Astrocyte (in vitro differentiated cells and primary cell): ENCODE data around the gene IRS1. TPM values are rescaled to one million over a fixed set of nuclear protein-coding genes. Genes with fewer than 3 reads are reported as not detected.

Experiments used
- DNase-seq: peaks from one replicate; pipeline ENCODE4 v3.0.0-alpha.2; 2010; ENCODE audit warnings: low read depth
- FAIRE-seq: peaks from 2 replicates; lab custom pipeline; 2011; peaks lifted over from hg19 to GRCh38; lab: Jason Lieb, UNC
- H2AFZ ChIP-seq: 2 replicates; pipeline ENCODE4 v1.6.0; 2012; ENCODE audit warnings: low read depth, low read length, inconsistent platforms
- H3K27ac ChIP-seq: 2 replicates; pipeline ENCODE4 v1.5.1; 2011; ENCODE audit warnings: low read depth, low read length, inconsistent platforms
- H3K27me3 ChIP-seq: 2 replicates; pipeline ENCODE4 v1.6.0; 2011; ENCODE audit warnings: low read length, inconsistent platforms; ENCODE audit not compliant: insufficient read depth
- H3K36me3 ChIP-seq: 2 replicates; pipeline ENCODE4 v1.5.1; 2011; ENCODE audit warnings: low read length, inconsistent platforms; ENCODE audit not compliant: insufficient read depth
- H3K4me1 ChIP-seq: 2 replicates; pipeline ENCODE4 v1.5.1; 2011; ENCODE audit warnings: low read length, inconsistent platforms; ENCODE audit not compliant: insufficient read depth
- H3K4me2 ChIP-seq: 2 replicates; pipeline ENCODE4 v1.6.0; 2012; ENCODE audit warnings: low read length, inconsistent platforms
- H3K4me3 ChIP-seq: 2 replicates; pipeline ENCODE4 v1.5.1; 2011; ENCODE audit warnings: low read depth, mild to moderate bottlenecking, low read length, inconsistent platforms; ENCODE audit not compliant: insufficient read depth
- H3K79me2 ChIP-seq: 2 replicates; pipeline ENCODE4 v1.6.0; 2012; ENCODE audit warnings: mild to moderate bottlenecking, low read length, inconsistent platforms; ENCODE audit not compliant: insufficient read depth
- H3K9ac ChIP-seq: 2 replicates; pipeline ENCODE4 v1.6.0; 2012; ENCODE audit warnings: mild to moderate bottlenecking, low read length, inconsistent platforms
- H3K9me3 ChIP-seq: 2 replicates; pipeline ENCODE4 v1.5.1; 2012; ENCODE audit warnings: low read depth, mild to moderate bottlenecking, low read length, inconsistent platforms; ENCODE audit not compliant: insufficient read depth
- H4K20me1 ChIP-seq: 2 replicates; pipeline ENCODE4 v1.6.0; 2012; ENCODE audit warnings: low read length, inconsistent platforms; ENCODE audit not compliant: insufficient read depth
- H3K27ac Mint-ChIP-seq: one replicate; pipeline ENCODE4 v1.8.0; 2021; ENCODE audit warnings: mild to moderate bottlenecking, mixed read lengths; ENCODE audit not compliant: unreplicated experiment
- H3K27me3 Mint-ChIP-seq: one replicate; pipeline ENCODE4 v1.8.0; 2021; ENCODE audit warnings: low read depth, mixed read lengths; ENCODE audit not compliant: unreplicated experiment
- H3K36me3 Mint-ChIP-seq: one replicate; pipeline ENCODE4 v1.8.0; 2021; ENCODE audit warnings: low read depth, mixed read lengths; ENCODE audit not compliant: unreplicated experiment
- H3K4me1 Mint-ChIP-seq: one replicate; pipeline ENCODE4 v1.8.0; 2021; ENCODE audit warnings: low read depth, mixed read lengths; ENCODE audit not compliant: unreplicated experiment
- H3K4me3 Mint-ChIP-seq: one replicate; pipeline ENCODE4 v1.8.0; 2021; ENCODE audit warnings: mild to moderate bottlenecking, moderate library complexity, mixed read lengths; ENCODE audit not compliant: unreplicated experiment
- H3K9me3 Mint-ChIP-seq: one replicate; pipeline ENCODE4 v1.8.0; 2021; ENCODE audit warnings: mild to moderate bottlenecking, mixed read lengths; ENCODE audit not compliant: unreplicated experiment
- EZH2 ChIP-seq: IDR thresholded peaks from 2 replicates; pipeline ENCODE4 v1.6.1; 2012; ENCODE audit warnings: mild to moderate bottlenecking, low read length, inconsistent platforms; ENCODE audit not compliant: insufficient read depth
- total RNA-seq: library from RNA; stranded (reverse); gene quantifications from 2 replicates; pipeline ENCODE4 v1.2.1, GENCODE V29; 2021
- TF ChIP-seq, protein P1 (sequence below): IDR thresholded peaks from 2 replicates; pipeline ENCODE4 v1.5.1; 2011; ENCODE audit warnings: low read depth, mild to moderate bottlenecking, inconsistent platforms, low read length, moderate library complexity; ENCODE audit not compliant: insufficient read depth

IRS1 gene
- total RNA-seq, 1 donor from 2014 or later = 45.0 TPM

DNA sequence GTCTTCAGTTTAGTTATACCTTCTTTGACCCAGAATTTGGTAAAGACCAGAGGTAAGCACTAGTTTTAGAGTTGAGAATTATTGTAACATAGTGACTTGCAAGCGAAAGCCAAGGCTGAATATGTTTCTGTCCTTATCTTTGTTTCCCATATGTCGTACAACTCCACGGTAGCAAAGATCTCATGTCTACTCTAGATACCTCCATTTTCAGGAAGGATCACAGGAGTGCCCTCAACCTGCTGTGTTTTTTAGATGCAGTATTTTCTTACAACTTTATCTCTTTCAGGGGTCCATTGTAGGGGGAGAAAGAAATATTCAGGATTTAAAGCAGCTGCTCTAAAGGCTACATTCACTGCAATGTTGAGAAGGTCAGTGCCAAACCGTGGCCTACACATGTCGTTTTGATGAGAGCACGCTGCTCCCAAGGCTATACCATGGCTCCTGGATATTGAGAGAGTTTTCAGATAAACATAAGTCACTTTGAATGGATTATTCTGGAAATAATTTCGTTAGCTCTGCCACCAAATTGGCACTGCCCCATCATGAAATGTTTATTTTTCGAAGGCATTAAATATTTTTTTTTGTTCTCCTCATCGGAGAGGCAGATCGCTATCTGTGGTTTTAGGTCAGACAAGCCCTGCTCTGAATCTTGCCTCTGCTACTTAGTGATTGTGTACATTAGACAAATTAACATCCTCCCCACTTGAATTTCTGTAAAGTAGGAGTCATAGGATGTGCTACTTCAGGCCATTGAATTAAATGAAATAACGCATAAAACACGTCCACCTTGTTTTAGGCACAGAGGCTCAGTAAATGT, 38.4 kb upstream of the IRS1 start:
- H3K4me1 Mint-ChIP-seq = peaks cover 15% of the 10 kb centered on the region
- FAIRE-seq (no peak), DNase-seq (no peak)
- no peaks in the 10 kb centered on the region for H3K27me3 Mint-ChIP-seq
- no peaks in the 10 kb centered on the region for H3K36me3 ChIP-seq
- H3K4me3 Mint-ChIP-seq = no peak overlapping the region
- H4K20me1 ChIP-seq = no peaks in the 10 kb centered on the region
- no peak overlapping the region for H3K4me2 ChIP-seq
- H3K9me3 ChIP-seq = no peaks in the 10 kb centered on the region
- no peak overlapping the region for H3K4me3 ChIP-seq
- H3K9ac ChIP-seq = no peak overlapping the region
- no peak overlapping the region for H3K27ac ChIP-seq
- no peak overlapping the region for H2AFZ ChIP-seq
- TF ChIP-seq EZH2 = no peak
- TF ChIP-seq, protein P1, sequence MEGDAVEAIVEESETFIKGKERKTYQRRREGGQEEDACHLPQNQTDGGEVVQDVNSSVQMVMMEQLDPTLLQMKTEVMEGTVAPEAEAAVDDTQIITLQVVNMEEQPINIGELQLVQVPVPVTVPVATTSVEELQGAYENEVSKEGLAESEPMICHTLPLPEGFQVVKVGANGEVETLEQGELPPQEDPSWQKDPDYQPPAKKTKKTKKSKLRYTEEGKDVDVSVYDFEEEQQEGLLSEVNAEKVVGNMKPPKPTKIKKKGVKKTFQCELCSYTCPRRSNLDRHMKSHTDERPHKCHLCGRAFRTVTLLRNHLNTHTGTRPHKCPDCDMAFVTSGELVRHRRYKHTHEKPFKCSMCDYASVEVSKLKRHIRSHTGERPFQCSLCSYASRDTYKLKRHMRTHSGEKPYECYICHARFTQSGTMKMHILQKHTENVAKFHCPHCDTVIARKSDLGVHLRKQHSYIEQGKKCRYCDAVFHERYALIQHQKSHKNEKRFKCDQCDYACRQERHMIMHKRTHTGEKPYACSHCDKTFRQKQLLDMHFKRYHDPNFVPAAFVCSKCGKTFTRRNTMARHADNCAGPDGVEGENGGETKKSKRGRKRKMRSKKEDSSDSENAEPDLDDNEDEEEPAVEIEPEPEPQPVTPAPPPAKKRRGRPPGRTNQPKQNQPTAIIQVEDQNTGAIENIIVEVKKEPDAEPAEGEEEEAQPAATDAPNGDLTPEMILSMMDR = no peak
- peaks cover 2% of the 10 kb centered on the region for H3K36me3 Mint-ChIP-seq
- peaks cover 21% of the 10 kb centered on the region for H3K79me2 ChIP-seq
- peaks cover 3% of the 10 kb centered on the region for H3K9me3 Mint-ChIP-seq
- peaks cover 10% of the 10 kb centered on the region for H3K4me1 ChIP-seq
- no peaks in the 10 kb centered on the region for H3K27me3 ChIP-seq
- H3K27ac Mint-ChIP-seq = peak overlapping the region; percentile 58

DNA sequence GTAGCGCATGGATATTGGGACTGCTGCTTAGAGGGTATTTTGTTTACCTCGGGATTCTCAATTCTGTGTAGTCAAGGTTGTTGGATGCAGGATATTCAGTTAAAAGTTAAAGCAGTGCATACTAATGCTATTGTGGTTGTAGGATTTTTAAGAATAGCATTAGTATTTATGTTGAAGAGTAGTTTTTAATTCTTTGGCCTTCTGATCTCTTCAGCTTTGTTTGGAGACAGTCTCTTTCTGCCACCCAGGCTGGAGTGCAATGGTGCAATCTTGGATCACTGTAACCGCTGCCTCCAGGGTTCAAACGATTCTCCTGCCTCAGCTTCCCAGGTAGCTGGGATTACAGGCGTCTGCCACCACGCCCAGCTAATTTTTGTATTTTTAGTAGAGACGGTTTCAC, 37.7 kb upstream of the IRS1 start:
- no peak for FAIRE-seq
- Mint-ChIP-seq H3K4me3 (peak overlapping the region; percentile 93), H3K9me3 (peaks cover 3% of the 10 kb centered on the region), H3K27me3 (no peaks in the 10 kb centered on the region), H3K4me1 (peaks cover 15% of the 10 kb centered on the region), H3K36me3 (no peaks in the 10 kb centered on the region), H3K27ac (peak overlapping the region; percentile 58)
- H3K9ac ChIP-seq = peak overlapping the region; percentile 94
- no peak overlapping the region for H2AFZ ChIP-seq
- no peaks in the 10 kb centered on the region for H4K20me1 ChIP-seq
- H3K27ac ChIP-seq = no peak overlapping the region
- no peak for DNase-seq
- H3K4me3 ChIP-seq = no peak overlapping the region
- no peaks in the 10 kb centered on the region for H3K27me3 ChIP-seq
- H3K36me3 ChIP-seq = no peaks in the 10 kb centered on the region
- H3K4me1 ChIP-seq = peaks cover 10% of the 10 kb centered on the region
- no peaks in the 10 kb centered on the region for H3K9me3 ChIP-seq
- TF ChIP-seq, protein P1 = no peak
- no peak for TF ChIP-seq EZH2
- H3K4me2 ChIP-seq = peak overlapping the region; percentile 87
- H3K79me2 ChIP-seq = peaks cover 21% of the 10 kb centered on the region

DNA sequence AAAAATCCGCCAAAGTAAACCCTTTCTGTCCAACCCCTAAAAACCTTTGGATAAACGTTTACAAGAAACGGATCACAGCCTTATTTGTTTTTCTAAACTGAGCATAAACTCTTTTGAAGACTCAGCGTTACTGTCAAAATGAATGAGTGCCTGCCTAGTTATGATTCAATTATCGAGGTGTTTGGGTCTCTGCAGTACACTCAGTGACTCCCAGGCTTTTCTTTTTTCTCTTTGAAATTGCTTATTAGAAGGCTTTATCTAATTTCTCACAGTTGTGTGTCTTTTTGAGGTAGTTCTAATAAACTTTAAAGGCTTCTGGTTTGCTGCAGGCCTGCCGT, 36.9 kb upstream of the IRS1 start:
- H3K36me3 Mint-ChIP-seq = no peaks in the 10 kb centered on the region
- H3K4me3 Mint-ChIP-seq = peak overlapping the region; percentile 93
- peaks cover 20% of the 10 kb centered on the region for H3K79me2 ChIP-seq
- FAIRE-seq = no peak
- no peaks in the 10 kb centered on the region for H3K27me3 ChIP-seq
- peak overlapping the region; percentile 97 for H3K27ac Mint-ChIP-seq
- H3K9me3 Mint-ChIP-seq = no peaks in the 10 kb centered on the region
- H3K9me3 ChIP-seq = no peaks in the 10 kb centered on the region
- no peaks in the 10 kb centered on the region for H4K20me1 ChIP-seq
- peak overlapping the region; percentile 85 for H2AFZ ChIP-seq
- H3K4me2 ChIP-seq = peak overlapping the region; percentile 87
- peaks cover 15% of the 10 kb centered on the region for H3K4me1 Mint-ChIP-seq
- H3K36me3 ChIP-seq = no peaks in the 10 kb centered on the region
- H3K9ac ChIP-seq = peak overlapping the region; percentile 94
- peak overlapping the region; percentile 96 for H3K27ac ChIP-seq
- no peaks in the 10 kb centered on the region for H3K27me3 Mint-ChIP-seq
- peak overlapping the region; percentile 90 for H3K4me3 ChIP-seq
- DNase-seq = no peak
- no peak for TF ChIP-seq EZH2
- TF ChIP-seq, protein P1 = no peak
- H3K4me1 ChIP-seq = peaks cover 10% of the 10 kb centered on the region
